Measurements from ENCODE around the gene OGFR.

OGFR gene

GRCh38 chr20:62861726-62862336, 57.2 kb downstream of the OGFR start, which contains the start of gene TCFL5:
TSS of gene TCFL5 (minus strand) at chr20:62861822. CDS start at chr20:62861670, 152 bp downstream.
- peak; percentile 91 for DNase-seq (ENCODE audit: low read depth)

Data from activated T-cell treated with anti-CD3 and anti-CD28 coated beads for 24 hours (primary cell).